HG03575 (cell line): ENCODE measurements around the gene RPS19.

Experiments used
- ATAC-seq: cut with Tn5 transposase; IDR thresholded peaks from one replicate; pipeline ENCODE4 v1.9.1; 2021; ENCODE audit not compliant: unreplicated experiment, insufficient number of reproducible peaks, low FRiP score; ENCODE audit errors: extremely low read depth

RPS19 gene

DNA sequence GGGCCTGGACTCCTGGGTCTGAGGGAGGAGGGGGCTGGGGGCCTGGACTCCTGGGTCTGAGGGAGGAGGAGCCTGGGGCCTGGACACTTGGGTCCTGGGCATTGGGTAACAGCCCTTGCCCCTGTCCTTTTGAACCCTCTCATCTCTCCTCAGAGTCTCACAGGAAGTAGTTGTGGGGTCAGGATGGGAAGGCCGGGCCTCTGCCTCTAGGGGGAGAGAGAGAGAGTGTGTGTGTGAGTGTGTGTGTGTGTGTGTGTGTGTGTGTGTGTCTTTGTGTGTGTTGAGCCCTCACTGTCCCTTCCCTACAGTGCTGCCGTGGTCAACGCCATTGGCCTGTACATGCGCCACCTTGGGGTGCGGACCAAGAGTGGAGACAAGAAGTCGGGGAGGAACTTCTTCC is 33.8 kb downstream of the RPS19 start:
- no peak for ATAC-seq

DNA sequence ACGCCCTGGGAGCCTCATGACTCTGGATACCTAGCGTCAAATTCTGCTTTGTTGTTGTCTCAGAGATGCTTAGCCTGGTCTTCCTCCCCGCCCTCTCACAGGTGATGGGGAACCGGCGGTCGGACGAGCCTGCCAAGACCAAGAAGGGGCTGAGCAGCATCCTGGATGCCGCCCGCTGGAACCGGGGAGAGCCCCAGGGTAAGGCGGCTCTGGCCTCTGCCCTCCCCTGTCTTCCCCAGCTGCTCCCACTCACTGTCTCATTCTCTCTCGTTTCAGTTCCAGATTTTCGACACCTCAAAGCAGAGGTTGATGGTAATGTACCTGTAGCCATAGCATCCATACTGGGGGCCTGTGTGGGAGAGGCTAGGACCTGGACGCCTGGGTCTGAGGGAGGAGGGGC is 34.3 kb downstream of the RPS19 start:
- no peak for ATAC-seq

GRCh38 chr19:41895745-41896580 is 35.9 kb downstream of the RPS19 start:
- ATAC-seq = no peak

DNA sequence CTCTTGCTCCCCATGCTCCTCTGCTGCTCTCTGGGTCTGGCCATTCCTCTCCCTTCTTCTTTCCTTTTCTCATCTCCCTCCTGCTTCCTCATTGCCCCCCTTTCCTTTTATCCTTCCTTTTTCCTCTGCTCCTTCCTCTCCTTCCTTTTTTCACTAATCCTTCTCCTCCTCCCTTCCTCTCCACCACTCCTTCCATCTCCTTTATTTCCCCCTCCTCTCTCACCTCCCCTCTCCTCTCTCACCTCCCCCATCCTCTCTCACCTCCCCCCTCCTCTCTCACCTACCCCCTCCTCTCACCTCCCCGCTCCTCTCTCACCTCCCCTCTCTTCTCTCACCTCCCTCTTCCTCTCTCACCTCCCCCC is 36.5 kb downstream of the RPS19 start:
- no peak for ATAC-seq

- ATAC-seq = no peak
Measured at GRCh38 chr19:41897181-41897580, 37.1 kb downstream of the RPS19 start.

- no peak for ATAC-seq
Measured at GRCh38 chr19:41897820-41898219, 37.8 kb downstream of the RPS19 start.

- ATAC-seq = no peak
Measured at GRCh38 chr19:41898235-41898634, 38.2 kb downstream of the RPS19 start.

DNA sequence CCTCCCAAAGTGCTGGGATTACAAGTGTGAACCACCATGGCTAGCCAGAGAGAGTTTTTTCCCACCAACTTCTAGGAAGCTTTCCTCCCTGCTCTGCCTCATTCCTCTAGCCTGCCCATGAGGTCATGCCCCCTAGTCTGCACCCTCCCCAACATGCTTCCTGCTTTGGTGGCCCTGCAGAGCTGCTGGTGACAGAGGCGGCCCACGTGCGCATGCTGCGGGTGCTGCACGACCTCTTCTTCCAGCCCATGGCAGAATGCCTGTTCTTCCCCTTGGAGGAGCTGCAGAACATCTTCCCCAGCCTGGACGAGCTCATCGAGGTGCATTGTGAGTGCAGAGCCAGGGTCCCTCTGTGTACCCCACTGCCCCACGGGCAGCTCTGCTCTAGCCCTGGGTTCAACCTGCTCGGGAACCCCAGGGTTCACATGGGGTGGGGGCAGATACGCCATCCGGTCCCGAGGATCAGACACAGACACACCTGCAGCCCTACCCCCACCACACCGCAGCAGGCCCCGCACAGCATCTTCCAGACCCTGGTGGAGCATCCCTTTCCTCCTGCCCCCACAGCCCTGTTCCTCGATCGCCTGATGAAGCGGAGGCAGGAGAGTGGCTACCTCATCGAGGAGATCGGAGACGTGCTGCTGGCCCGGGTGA is 41.8 kb downstream of the RPS19 start:
- ATAC-seq = no peak

DNA sequence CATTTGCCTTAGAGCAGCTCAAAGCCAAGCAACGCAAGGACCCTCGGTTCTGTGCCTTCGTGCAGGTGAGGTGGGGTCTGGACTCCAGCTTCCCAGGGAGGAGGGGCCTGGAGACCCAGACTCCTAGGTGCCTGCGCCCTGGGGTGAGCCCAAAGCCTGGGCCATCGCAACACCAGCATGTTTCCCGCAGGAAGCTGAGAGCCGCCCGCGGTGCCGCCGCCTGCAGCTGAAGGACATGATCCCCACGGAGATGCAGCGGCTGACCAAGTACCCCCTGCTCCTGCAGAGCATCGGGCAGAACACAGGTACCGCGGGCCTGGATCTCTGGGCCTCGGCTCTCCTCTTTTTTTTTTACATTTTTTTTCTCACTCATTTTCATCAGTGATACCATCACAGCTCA is 42.5 kb downstream of the RPS19 start:
- ATAC-seq = no peak

- no peak for ATAC-seq
Measured at GRCh38 chr19:41903193-41903953, 43.3 kb downstream of the RPS19 start.

DNA sequence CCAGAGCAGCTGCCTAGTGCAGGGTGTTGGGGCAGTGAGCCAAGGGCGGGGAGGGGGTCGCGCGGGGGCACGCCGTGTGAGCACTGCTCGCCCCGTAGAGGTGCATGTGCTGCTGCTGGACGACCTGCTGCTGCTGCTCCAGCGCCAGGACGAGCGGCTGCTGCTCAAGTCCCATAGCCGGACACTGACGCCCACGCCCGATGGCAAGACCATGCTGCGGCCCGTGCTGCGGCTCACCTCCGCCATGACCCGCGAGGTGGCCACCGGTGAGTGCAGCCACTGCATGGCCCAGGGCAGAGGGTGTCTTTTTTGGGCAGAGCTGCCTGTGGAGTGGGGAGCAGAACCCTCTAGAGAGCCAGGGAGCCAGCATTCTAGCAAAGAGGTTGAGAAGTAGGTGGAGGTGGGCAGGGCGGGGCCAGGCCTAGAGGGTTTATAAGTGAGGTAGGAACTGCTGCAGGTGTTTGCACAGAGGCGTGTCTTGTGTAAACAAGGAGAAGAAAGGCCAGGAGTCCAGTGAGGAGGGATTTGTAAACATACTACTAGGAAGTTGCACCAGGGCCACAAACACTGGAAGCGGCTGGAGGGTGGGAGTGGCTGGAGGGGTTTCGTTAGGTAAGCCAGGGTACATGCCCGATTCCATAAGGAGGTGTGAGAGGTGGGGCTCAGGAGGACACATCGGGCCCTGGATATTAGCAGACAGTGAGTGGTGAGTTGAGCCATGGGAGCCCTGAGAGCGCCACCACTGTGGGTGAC is 44.2 kb downstream of the RPS19 start:
- ATAC-seq = no peak

- ATAC-seq = no peak
Measured at GRCh38 chr19:41905273-41906002, 45.4 kb downstream of the RPS19 start.

DNA sequence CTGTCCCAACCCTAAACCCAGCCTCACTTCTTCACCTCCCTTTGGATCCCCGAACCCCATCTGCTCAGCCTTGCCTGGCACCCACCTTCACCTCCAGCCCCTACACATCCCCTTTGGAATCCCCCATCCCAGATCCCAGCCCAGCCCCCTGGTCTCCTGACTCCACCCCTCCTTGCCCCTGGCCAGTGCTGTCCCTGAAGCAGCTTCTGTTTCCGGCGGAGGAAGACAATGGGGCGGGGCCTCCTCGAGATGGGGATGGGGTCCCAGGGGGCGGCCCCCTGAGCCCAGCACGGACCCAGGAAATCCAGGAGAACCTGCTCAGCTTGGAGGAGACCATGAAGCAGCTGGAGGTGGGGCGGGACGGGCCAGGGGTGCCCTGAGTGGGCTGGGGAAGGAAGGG is 46.2 kb downstream of the RPS19 start:
- ATAC-seq = no peak

DNA sequence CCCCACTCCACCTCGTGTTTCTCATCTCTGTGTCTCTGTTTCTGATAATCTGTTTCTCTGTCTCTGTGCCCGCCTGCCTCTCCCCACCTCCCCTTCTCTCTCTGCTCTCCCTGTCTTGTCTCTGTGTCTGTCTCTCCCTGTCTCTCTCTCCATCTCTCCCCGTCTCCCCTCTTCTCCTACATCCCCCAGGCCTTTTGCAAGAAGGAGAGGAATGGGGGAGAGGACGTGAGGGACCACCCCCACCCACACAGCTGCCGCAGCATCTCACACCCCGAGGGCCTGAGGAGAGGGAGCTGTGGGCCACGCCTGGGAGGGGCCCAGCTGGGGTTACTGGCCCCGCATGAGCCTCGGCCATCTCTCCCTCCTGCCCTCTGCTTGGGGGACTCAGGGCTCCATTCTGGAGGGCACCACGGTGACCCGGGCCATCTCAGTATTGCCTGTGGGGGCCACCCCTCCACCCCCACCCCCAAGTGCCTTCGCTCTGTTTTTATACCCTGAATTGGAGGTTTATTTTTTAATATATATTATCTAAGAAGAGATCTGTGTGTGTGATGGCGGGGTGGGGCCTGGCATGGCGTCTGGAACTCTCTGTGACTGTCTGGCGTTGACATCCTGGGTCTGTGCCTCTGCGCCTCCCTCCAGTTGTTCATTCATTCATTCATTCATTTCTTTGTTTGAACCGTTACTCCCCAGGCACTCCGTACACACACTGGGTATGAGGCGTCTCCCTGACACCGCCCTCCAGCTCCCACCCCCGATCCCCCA is 47.0 kb downstream of the RPS19 start:
- no peak for ATAC-seq

GRCh38 chr19:41907994-41908615 is 48.0 kb downstream of the RPS19 start:
- no peak for ATAC-seq

GRCh38 chr19:41908724-41909464 is 48.8 kb downstream of the RPS19 start:
- no peak for ATAC-seq

GRCh38 chr19:41909706-41910105 is 49.7 kb downstream of the RPS19 start:
- ATAC-seq = no peak
